HEK293 (cell line): ENCODE results near the gene ERBB4.

Experiments used
- CTCF ChIA-PET: fragments of 350-600 bp; formaldehyde crosslinking; extraction: SDS; loops from one replicate; lab custom pipeline; 2021; ENCODE audit warnings: antibody characterized with exemption; lab: Yijun Ruan, JAX
- POLR2A ChIA-PET: fragments of 300-600 bp; formaldehyde crosslinking; extraction: SDS; loops from one replicate; lab custom pipeline; 2020; ENCODE audit warnings: antibody characterized with exemption, inconsistent platforms; lab: Yijun Ruan, JAX
- H3K27ac ChIP-seq: fragments of 200-500 bp; sonication (Bioruptor generic); 2 replicates; pipeline ENCODE4 v1.5.1; 2014; ENCODE audit warnings: low read depth, low read length, control low read depth, inconsistent platforms; ENCODE audit errors: extremely low read depth
- H3K36me3 ChIP-seq, 2 experiments: fragments of 200-500 bp in 1 of 2; sonication (Bioruptor generic) in 1 of 2; 1 replicate in 1 of 2; 2 replicates in 1 of 2; pipeline ENCODE4 v1.5.1; 2014 to 2017; ENCODE audit warnings: inconsistent platforms in 2 of 2, low read length in 2 of 2; ENCODE audit not compliant: control insufficient read depth in 2 of 2, insufficient read depth in 1 of 2
- H3K4me1 ChIP-seq: fragments of 200-500 bp; sonication (Bioruptor generic); 2 replicates; pipeline ENCODE4 v1.5.1; 2014; ENCODE audit warnings: mild to moderate bottlenecking, low read length, inconsistent platforms; ENCODE audit not compliant: control insufficient read depth, insufficient read depth
- H3K4me3 ChIP-seq: 2 replicates; pipeline ENCODE4 v1.5.1; 2011; ENCODE audit warnings: low read depth, mild to moderate bottlenecking, control low read depth, low read length, moderate library complexity
- H3K9me3 ChIP-seq: fragments of 200-500 bp; sonication (Bioruptor generic); 2 replicates; pipeline ENCODE4 v1.5.1; 2014; ENCODE audit warnings: low read depth, low read length, inconsistent platforms; ENCODE audit not compliant: control insufficient read depth, insufficient read depth
- HOXA7 ChIP-seq: sonication (generic); formaldehyde crosslinking; IDR thresholded peaks from 2 replicates; pipeline ENCODE4 v1.8.1; 2022; ENCODE audit warnings: missing genetic modification reagents, borderline replicate concordance
- MZF1 ChIP-seq: fragments of 450-650 bp; formaldehyde crosslinking; IDR thresholded peaks from 2 replicates; pipeline ENCODE4 v1.5.1; 2017; ENCODE audit warnings: missing biosample characterization, missing genetic modification characterization, borderline replicate concordance
- OSR2 ChIP-seq: fragments of 450-650 bp; formaldehyde crosslinking; IDR thresholded peaks from 2 replicates; pipeline ENCODE4 v1.5.1; 2016; ENCODE audit warnings: missing biosample characterization, missing genetic modification characterization
- ZBTB17 ChIP-seq: fragments of 450-650 bp; formaldehyde crosslinking; IDR thresholded peaks from 2 replicates; pipeline ENCODE4 v1.5.1; 2016; ENCODE audit warnings: missing biosample characterization, missing genetic modification characterization
- ZNF10 ChIP-seq: fragments of 450-650 bp; formaldehyde crosslinking; IDR thresholded peaks from 2 replicates; pipeline ENCODE4 v1.5.1; 2017; ENCODE audit warnings: missing biosample characterization, missing genetic modification characterization
- ZNF132 ChIP-seq: fragments of 450-650 bp; formaldehyde crosslinking; IDR thresholded peaks from 2 replicates; pipeline ENCODE4 v1.5.1; 2017; ENCODE audit warnings: missing biosample characterization, missing genetic modification characterization, borderline replicate concordance
- ZNF175 ChIP-seq: fragments of 450-650 bp; formaldehyde crosslinking; IDR thresholded peaks from 2 replicates; pipeline ENCODE4 v1.5.1; 2016; ENCODE audit warnings: missing biosample characterization, missing genetic modification characterization
- ZNF335 ChIP-seq: fragments of 450-650 bp; formaldehyde crosslinking; conservative IDR thresholded peaks from 2 replicates; pipeline ENCODE4 v1.5.1; 2016; ENCODE audit warnings: missing biosample characterization, missing genetic modification characterization
- ZNF549 ChIP-seq: fragments of 450-650 bp; IDR thresholded peaks from 2 replicates; pipeline ENCODE4 v1.5.1; 2018; ENCODE audit warnings: missing biosample characterization, missing genetic modification characterization, mild to moderate bottlenecking, inconsistent platforms, moderate library complexity
- ZNF626 ChIP-seq: fragments of 450-650 bp; sonication (Bioruptor Pico); formaldehyde crosslinking; IDR thresholded peaks from 2 replicates; pipeline ENCODE4 v1.5.1; 2018; ENCODE audit warnings: missing biosample characterization, missing genetic modification characterization, inconsistent platforms
- ZNF629 ChIP-seq: fragments of 450-650 bp; formaldehyde crosslinking; IDR thresholded peaks from 2 replicates; pipeline ENCODE4 v1.5.1; 2017; ENCODE audit warnings: missing biosample characterization, missing genetic modification characterization
- ZNF701 ChIP-seq: fragments of 450-650 bp; formaldehyde crosslinking; IDR thresholded peaks from 2 replicates; pipeline ENCODE4 v1.5.1; 2016; ENCODE audit warnings: missing biosample characterization, missing genetic modification characterization
- TF ChIP-seq, protein P1 (sequence below): fragments of 450-650 bp; formaldehyde crosslinking; IDR thresholded peaks from 2 replicates; pipeline ENCODE4 v1.5.1; 2016; ENCODE audit warnings: missing biosample characterization, missing genetic modification characterization
- TF ChIP-seq, protein P2 (sequence below): fragments of 450-650 bp; formaldehyde crosslinking; IDR thresholded peaks from 2 replicates; pipeline ENCODE4 v1.5.1; 2016; ENCODE audit warnings: missing biosample characterization, missing genetic modification characterization, low read depth
- TF ChIP-seq, protein P3 (sequence below): fragments of 450-650 bp; formaldehyde crosslinking; IDR thresholded peaks from 2 replicates; pipeline ENCODE4 v1.5.1; 2016; ENCODE audit warnings: missing biosample characterization, missing genetic modification characterization
- TF ChIP-seq, protein P4 (sequence below): fragments of 450-650 bp; formaldehyde crosslinking; IDR thresholded peaks from 2 replicates; pipeline ENCODE4 v1.5.1; 2017; ENCODE audit warnings: missing biosample characterization, missing genetic modification characterization
- TF ChIP-seq, protein P5 (sequence below): fragments of 450-650 bp; formaldehyde crosslinking; conservative IDR thresholded peaks from 2 replicates; pipeline ENCODE4 v1.5.1; 2016; ENCODE audit warnings: low read depth, missing biosample characterization, missing genetic modification characterization

The ERBB4 gene

DNA sequence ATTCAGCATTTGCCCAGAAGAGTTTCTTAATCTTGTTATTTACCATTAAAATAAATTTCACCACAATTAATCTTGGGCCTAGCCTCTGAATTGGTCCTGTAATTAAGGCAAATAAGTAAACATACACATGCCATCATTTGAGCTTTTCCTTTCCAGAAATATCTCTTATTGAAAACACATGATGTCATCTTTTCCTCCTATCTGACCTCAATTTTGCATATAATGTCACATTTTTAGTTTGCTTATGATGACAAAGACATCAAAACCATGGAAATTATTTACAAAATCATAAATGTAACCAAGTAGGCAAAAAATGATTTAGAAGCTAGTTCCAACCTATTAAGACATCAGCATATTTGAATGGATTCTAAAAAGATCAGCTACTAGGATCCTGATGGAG lies 915.5 kb downstream of the ERBB4 start:
- H3K4me1 ChIP-seq, result no peaks in the 10 kb centered on the region
- CTCF ChIA-PET, result no interaction called here
- H3K36me3 ChIP-seq, result no peaks in the 10 kb centered on the region
- TF ChIP-seq, protein P1, sequence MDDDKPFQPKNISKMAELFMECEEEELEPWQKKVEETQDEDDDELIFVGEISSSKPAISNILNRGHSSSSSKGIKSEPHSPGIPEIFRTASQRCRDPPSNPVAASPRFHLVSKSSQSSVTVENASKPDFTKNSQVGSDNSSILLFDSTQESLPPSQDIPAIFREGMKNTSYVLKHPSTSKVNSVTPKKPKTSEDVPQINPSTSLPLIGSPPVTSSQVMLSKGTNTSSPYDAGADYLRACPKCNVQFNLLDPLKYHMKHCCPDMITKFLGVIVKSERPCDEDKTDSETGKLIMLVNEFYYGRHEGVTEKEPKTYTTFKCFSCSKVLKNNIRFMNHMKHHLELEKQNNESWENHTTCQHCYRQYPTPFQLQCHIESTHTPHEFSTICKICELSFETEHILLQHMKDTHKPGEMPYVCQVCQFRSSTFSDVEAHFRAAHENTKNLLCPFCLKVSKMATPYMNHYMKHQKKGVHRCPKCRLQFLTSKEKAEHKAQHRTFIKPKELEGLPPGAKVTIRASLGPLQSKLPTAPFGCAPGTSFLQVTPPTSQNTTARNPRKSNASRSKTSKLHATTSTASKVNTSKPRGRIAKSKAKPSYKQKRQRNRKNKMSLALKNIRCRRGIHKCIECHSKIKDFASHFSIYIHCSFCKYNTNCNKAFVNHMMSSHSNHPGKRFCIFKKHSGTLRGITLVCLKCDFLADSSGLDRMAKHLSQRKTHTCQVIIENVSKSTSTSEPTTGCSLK, result no peak
- TF ChIP-seq, protein P2, sequence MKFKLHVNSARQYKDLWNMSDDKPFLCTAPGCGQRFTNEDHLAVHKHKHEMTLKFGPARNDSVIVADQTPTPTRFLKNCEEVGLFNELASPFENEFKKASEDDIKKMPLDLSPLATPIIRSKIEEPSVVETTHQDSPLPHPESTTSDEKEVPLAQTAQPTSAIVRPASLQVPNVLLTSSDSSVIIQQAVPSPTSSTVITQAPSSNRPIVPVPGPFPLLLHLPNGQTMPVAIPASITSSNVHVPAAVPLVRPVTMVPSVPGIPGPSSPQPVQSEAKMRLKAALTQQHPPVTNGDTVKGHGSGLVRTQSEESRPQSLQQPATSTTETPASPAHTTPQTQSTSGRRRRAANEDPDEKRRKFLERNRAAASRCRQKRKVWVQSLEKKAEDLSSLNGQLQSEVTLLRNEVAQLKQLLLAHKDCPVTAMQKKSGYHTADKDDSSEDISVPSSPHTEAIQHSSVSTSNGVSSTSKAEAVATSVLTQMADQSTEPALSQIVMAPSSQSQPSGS (tag by site-specific recombination), result peak; percentile 63
- TF ChIP-seq ZNF626 (tag by site-specific recombination), result no peak
- no peak for TF ChIP-seq ZNF549 (tag by site-specific recombination)
- TF ChIP-seq, all 188 proteins: peak for 1
- POLR2A ChIA-PET, result no interaction called here
- H3K4me3 ChIP-seq, result no peak overlapping the region
- H3K27ac ChIP-seq, result no peak overlapping the region
- no peaks in the 10 kb centered on the region for H3K9me3 ChIP-seq

DNA sequence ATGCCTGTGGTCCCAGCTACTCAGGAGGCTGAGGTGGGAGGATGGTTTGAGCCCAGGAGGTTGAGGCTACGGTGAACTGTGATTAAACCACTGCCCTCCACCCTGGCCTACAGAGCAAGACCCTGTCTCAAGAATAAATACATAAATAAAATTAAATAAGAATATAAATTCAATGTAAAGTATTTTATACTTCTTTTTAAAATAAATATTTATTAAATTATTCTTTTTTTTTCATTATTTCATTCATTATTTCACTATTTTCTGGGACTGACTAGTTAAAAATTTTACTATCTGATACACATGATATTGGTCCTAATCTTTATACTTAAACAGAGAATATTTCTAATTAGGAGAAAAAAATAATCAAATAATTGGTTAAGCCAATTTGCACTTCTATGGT lies 917.6 kb downstream of the ERBB4 start:
- no peak overlapping the region for H3K4me3 ChIP-seq
- POLR2A ChIA-PET, result no interaction called here
- no peak for TF ChIP-seq HOXA7
- TF ChIP-seq, protein P3, sequence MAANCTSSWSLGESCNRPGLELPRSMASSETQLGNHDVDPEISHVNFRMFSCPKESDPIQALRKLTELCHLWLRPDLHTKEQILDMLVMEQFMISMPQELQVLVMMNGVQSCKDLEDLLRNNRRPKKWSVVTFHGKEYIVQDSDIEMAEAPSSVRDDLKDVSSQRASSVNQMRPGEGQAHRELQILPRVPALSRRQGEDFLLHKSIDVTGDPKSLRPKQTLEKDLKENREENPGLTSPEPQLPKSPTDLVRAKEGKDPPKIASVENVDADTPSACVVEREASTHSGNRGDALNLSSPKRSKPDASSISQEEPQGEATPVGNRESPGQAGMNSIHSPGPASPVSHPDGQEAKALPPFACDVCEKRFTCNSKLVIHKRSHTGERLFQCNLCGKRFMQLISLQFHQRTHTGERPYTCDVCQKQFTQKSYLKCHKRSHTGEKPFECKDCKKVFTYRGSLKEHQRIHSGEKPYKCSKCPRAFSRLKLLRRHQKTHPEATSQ, result no peak
- no peak for TF ChIP-seq OSR2
- TF ChIP-seq, all 188 proteins: peak for 0

DNA sequence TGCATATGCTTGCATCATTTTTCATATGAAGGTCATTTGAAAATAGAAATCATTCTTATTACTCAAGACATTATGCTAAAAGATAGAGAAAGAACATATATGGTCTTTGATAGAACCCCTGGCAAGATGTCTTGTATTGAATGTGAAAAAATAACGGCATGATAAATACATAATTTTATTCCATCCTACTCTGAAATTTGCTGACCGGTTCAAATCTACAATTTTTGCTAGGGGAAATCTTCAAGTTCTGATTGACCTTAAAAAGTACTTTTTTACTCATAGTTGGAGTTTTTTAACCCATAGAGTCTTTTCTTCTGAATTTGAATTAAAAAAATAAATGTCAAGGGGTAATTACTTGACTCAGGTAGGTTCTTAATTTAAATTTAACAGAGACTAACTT lies 920.8 kb downstream of the ERBB4 start:
- CTCF ChIA-PET, result no interaction called here
- Histone ChIP-seq H3K4me3 (no peak overlapping the region), H3K4me1 (no peaks in the 10 kb centered on the region), H3K9me3 (no peaks in the 10 kb centered on the region), H3K36me3 (no peaks in the 10 kb centered on the region), H3K27ac (no peak overlapping the region)
- TF ChIP-seq MZF1 (tag by site-specific recombination) (no peak), ZNF132 (no peak), ZNF549 (tag by site-specific recombination) (no peak), ZNF629 (tag by site-specific recombination) (no peak), ZNF335 (tag by site-specific recombination) (no peak), ZNF175 (tag by site-specific recombination) (no peak), ZNF10 (tag by site-specific recombination) (no peak), ZBTB17 (tag by site-specific recombination) (no peak), ZNF701 (tag by site-specific recombination) (no peak)
- TF ChIP-seq, protein P4, sequence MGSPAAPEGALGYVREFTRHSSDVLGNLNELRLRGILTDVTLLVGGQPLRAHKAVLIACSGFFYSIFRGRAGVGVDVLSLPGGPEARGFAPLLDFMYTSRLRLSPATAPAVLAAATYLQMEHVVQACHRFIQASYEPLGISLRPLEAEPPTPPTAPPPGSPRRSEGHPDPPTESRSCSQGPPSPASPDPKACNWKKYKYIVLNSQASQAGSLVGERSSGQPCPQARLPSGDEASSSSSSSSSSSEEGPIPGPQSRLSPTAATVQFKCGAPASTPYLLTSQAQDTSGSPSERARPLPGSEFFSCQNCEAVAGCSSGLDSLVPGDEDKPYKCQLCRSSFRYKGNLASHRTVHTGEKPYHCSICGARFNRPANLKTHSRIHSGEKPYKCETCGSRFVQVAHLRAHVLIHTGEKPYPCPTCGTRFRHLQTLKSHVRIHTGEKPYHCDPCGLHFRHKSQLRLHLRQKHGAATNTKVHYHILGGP (tag by site-specific recombination), result no peak
- TF ChIP-seq, protein P3, result no peak
- TF ChIP-seq, protein P5, sequence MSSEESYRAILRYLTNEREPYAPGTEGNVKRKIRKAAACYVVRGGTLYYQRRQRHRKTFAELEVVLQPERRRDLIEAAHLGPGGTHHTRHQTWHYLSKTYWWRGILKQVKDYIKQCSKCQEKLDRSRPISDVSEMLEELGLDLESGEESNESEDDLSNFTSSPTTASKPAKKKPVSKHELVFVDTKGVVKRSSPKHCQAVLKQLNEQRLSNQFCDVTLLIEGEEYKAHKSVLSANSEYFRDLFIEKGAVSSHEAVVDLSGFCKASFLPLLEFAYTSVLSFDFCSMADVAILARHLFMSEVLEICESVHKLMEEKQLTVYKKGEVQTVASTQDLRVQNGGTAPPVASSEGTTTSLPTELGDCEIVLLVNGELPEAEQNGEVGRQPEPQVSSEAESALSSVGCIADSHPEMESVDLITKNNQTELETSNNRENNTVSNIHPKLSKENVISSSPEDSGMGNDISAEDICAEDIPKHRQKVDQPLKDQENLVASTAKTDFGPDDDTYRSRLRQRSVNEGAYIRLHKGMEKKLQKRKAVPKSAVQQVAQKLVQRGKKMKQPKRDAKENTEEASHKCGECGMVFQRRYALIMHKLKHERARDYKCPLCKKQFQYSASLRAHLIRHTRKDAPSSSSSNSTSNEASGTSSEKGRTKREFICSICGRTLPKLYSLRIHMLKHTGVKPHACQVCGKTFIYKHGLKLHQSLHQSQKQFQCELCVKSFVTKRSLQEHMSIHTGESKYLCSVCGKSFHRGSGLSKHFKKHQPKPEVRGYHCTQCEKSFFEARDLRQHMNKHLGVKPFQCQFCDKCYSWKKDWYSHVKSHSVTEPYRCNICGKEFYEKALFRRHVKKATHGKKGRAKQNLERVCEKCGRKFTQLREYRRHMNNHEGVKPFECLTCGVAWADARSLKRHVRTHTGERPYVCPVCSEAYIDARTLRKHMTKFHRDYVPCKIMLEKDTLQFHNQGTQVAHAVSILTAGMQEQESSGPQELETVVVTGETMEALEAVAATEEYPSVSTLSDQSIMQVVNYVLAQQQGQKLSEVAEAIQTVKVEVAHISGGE, result no peak
- POLR2A ChIA-PET, result interaction anchor here (0.5 kb wide), 1 partner anchor 1352 kb away, joined by 5 read pairs; no protein-coding TSS in a partner anchor

More for the DNA sequence above, 917.6 kb downstream of the ERBB4 start:
- CTCF ChIA-PET, result interaction anchor here (0.6 kb wide), 1 partner anchor 13 kb away, joined by 3 read pairs; no protein-coding TSS in a partner anchor
- Histone ChIP-seq H3K9me3 (no peaks in the 10 kb centered on the region), H3K27ac (no peak overlapping the region), H3K36me3 (no peaks in the 10 kb centered on the region), H3K4me1 (no peaks in the 10 kb centered on the region)
